B cell (primary cell): Measurements from ENCODE around the gene AKT1. TPM values are rescaled to one million over a fixed set of nuclear protein-coding genes. Genes with fewer than 3 reads are reported as not detected.

Experiments used
- ATAC-seq: fragments of 200-7000 bp; cut with Tn5 transposase; one replicate; pipeline ENCODE4 v1.10.0; 2021; ENCODE audit warnings: low read depth, mild to moderate bottlenecking, moderate number of reproducible peaks, moderate library complexity
- CTCF ChIA-PET: fragments of 350-600 bp; sonication (Branson Sonifier 250); formaldehyde crosslinking; loops from one replicate; lab custom pipeline; 2021; ENCODE audit warnings: antibody characterized with exemption, inconsistent platforms; lab: Charles Lee
- POLR2A ChIA-PET: fragments of 350-600 bp; sonication (Branson Sonifier 250); formaldehyde crosslinking; loops from one replicate; lab custom pipeline; 2021; ENCODE audit warnings: antibody characterized with exemption; lab: Charles Lee
- DNase-seq: peaks from one replicate; pipeline ENCODE4 v3.0.0; 2013
- H2AFZ ChIP-seq: 2 replicates; pipeline ENCODE4 v1.6.1; 2012; ENCODE audit warnings: mild to moderate bottlenecking, low read depth, low read length; ENCODE audit not compliant: insufficient read depth, poor library complexity, severe bottlenecking
- H3K27ac ChIP-seq, 2 donors: 1 replicate in 1 of 2; 2 replicates in 1 of 2; pipeline ENCODE4 v1.5.1; 2012 to 2013; ENCODE audit warnings: low read length in 2 of 2, mild to moderate bottlenecking in 2 of 2, moderate library complexity in 1 of 2
- H3K27me3 ChIP-seq, 4 experiments: fragments of 200-600 bp in 1 of 4; sonication (generic) in 1 of 4; replicated peaks in 1 of 4; 1 replicate in 2 of 4; 2 replicates in 2 of 4; pipeline versions ENCODE4 v1.6.1 to v1.7.0; 2013 to 2016; ENCODE audit warnings: low read length in 3 of 4, mild to moderate bottlenecking in 2 of 4, mixed read lengths in 1 of 4, moderate library complexity in 1 of 4; ENCODE audit not compliant: insufficient read depth in 4 of 4, control insufficient read depth in 3 of 4; ENCODE audit errors: control extremely low read depth in 1 of 4
- H3K36me3 ChIP-seq, 2 experiments: replicated peaks in 1 of 2; 1 replicate in 1 of 2; 2 replicates in 1 of 2; pipeline versions ENCODE4 v1.6.1 to v1.7.1; 2013; ENCODE audit warnings: low read length in 1 of 2; ENCODE audit not compliant: insufficient read depth in 2 of 2, control insufficient read depth in 1 of 2; ENCODE audit errors: control extremely low read depth in 1 of 2, extremely low read depth in 1 of 2
- H3K4me1 ChIP-seq, 2 donors: fragments of 200-600 bp in 1 of 2; sonication (generic) in 1 of 2; 1 replicate in 1 of 2; 2 replicates in 1 of 2; pipeline versions ENCODE4 v1.5.1 to v1.6.1; 2013 to 2017; ENCODE audit warnings: low read length in 2 of 2; ENCODE audit not compliant: control insufficient read depth in 2 of 2, insufficient read depth in 2 of 2
- H3K4me2 ChIP-seq: replicated peaks from 2 replicates; pipeline ENCODE3; 2012; ENCODE audit warnings: mild to moderate bottlenecking, low read depth, low read length; ENCODE audit not compliant: poor library complexity, severe bottlenecking
- H3K4me3 ChIP-seq, 5 experiments: fragments of 200-600 bp in 1 of 5; sonication (generic) in 1 of 5; 1 replicate in 3 of 5; 2 replicates in 2 of 5; pipeline versions ENCODE4 v1.5.1 to v1.7.0; 2011 to 2016; ENCODE audit warnings: low read length in 4 of 5, mild to moderate bottlenecking in 4 of 5, low read depth in 2 of 5, control low read depth in 1 of 5, moderate library complexity in 1 of 5; ENCODE audit not compliant: insufficient read depth in 1 of 5; ENCODE audit errors: control extremely low read depth in 1 of 5, extremely low read depth in 1 of 5
- H3K79me2 ChIP-seq: fragments of 200-600 bp; sonication (generic); one replicate; pipeline ENCODE4 v1.6.0; 2016; ENCODE audit warnings: low read length; ENCODE audit not compliant: control insufficient read depth, insufficient read depth
- H3K9ac ChIP-seq: fragments of 200-600 bp; sonication (generic); 2 replicates; pipeline ENCODE4 v1.6.1; 2017; ENCODE audit warnings: mild to moderate bottlenecking, low read length, moderate library complexity
- H3K9me3 ChIP-seq, 3 donors: one replicate each; pipeline versions ENCODE4 v1.6.1 to v1.7.1; 2013; ENCODE audit warnings: low read length in 2 of 3; ENCODE audit not compliant: control insufficient read depth in 2 of 3, insufficient read depth in 1 of 3; ENCODE audit errors: control extremely low read depth in 1 of 3
- H4K20me1 ChIP-seq: 2 replicates; pipeline ENCODE4 v1.6.0; 2012; ENCODE audit warnings: mild to moderate bottlenecking, low read length; ENCODE audit not compliant: insufficient read depth, control insufficient read depth, poor library complexity, severe bottlenecking
- H3K27ac Mint-ChIP-seq: one replicate; pipeline ENCODE4 v1.8.0; 2021; ENCODE audit warnings: mixed read lengths
- H3K27me3 Mint-ChIP-seq: one replicate; pipeline ENCODE4 v1.8.0; 2021; ENCODE audit warnings: mixed read lengths
- H3K4me1 Mint-ChIP-seq: one replicate; pipeline ENCODE4 v1.8.0; 2021; ENCODE audit warnings: mixed read lengths
- H3K4me3 Mint-ChIP-seq: one replicate; pipeline ENCODE4 v1.8.0; 2021; ENCODE audit warnings: mixed read lengths
- H3K9me3 Mint-ChIP-seq: one replicate; pipeline ENCODE4 v1.8.0; 2022; ENCODE audit warnings: mixed read lengths; ENCODE audit not compliant: insufficient read depth
- CTCF ChIP-seq: fragments of 200-600 bp; IDR thresholded peaks from one replicate; pipeline ENCODE4 v1.8.0; 2022; ENCODE audit warnings: antibody characterized with exemption, mild to moderate bottlenecking
- EZH2 ChIP-seq: IDR thresholded peaks from 2 replicates; pipeline ENCODE4 v1.6.1; 2012; ENCODE audit warnings: borderline replicate concordance, low read depth, mild to moderate bottlenecking, moderate library complexity, low read length; ENCODE audit not compliant: insufficient read depth, poor library complexity, severe bottlenecking
- WGBS: methylation state at CpG from one replicate; pipeline ENCODE4 v1.1.5; 2013; ENCODE audit warnings: missing lambda C conversion rate; ENCODE audit not compliant: insufficient coverage; 5-methylcytosine and 5-hydroxymethylcytosine counted together
- intact Hi-C: fragments of 100-400 bp; cut with micrococcal nuclease; formaldehyde crosslinking; loops from one replicate; pipeline ENCODE4 v1.10.0; 2022
- polyA plus RNA-seq: library from polyadenylated mRNA; depleted of rRNA; stranded (reverse); fragments of >200 nt; gene quantifications from 2 replicates; pipeline ENCODE4 v1.2.3, GENCODE V29; 2012
- total RNA-seq, 2 donors: library from RNA; stranded (reverse); fragments of 120-200 nt in 1 of 2; gene quantifications; 1 replicate in 1 of 2; 2 replicates in 1 of 2; pipeline versions ENCODE4 v1.2.3 to v1.2.4, GENCODE V29; 2013 to 2022

Gene AKT1
- total and polyA plus RNA-seq, 2 donors (not counting 1 experiment from before 2014, with no cell fraction given), result 71.1 to 90.1 TPM

DNA sequence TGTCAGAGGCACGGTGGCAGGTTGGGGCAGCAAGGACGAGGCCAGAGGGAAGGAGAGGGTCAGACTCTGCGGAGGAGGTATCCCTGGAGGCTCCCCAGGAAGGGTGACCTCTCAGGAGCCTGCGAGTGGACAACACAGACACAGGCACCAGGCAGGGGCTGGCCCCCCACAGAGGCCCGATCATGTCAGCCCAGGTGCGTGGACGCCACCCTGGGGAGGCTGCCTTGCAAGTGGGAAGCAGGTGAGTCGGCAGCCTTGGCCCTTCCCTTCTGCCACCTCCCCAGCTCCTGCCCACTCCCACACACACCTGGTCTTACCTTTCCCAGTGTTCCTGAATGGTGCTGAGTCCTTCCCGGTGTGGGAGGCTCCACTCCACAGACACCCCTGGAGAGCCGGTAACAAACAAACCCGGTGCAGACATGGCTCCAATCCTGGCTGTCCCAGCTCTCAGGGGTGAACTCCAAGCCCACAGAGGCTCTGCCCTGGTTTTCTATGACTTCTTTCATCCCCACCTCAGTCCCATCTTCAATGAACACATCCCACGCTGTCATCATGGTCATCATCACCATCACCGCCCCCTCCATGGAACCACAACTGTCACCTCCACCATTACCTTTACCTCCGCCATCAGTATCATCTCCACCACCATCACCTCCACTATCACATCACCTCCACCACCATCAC, 10.5 kb upstream of the AKT1 start:
- POLR2A ChIA-PET, result no interaction called here
- Histone ChIP-seq H3K4me3 (no peak overlapping the region), H3K27me3 (no peaks in the 10 kb centered on the region), H4K20me1 (peaks cover 31% of the 10 kb centered on the region), H3K36me3 (no peaks in the 10 kb centered on the region), H2AFZ (no peak overlapping the region), H3K27ac (no peak overlapping the region), H3K9me3 (no peaks in the 10 kb centered on the region), H3K79me2 (peaks cover 14% of the 10 kb centered on the region), H3K4me2 (no peak overlapping the region), H3K4me1 (peaks cover 13 to 28% of the 10 kb centered on the region in 2 donors), H3K9ac (no peak overlapping the region)
- CTCF ChIA-PET, result no interaction called here
- Mint-ChIP-seq H3K27ac (no peak overlapping the region), H3K4me3 (no peak overlapping the region), H3K4me1 (peaks cover 17% of the 10 kb centered on the region), H3K9me3 (no peaks in the 10 kb centered on the region), H3K27me3 (no peaks in the 10 kb centered on the region)
- WGBS, result 92% methylated on average over 13 of the region's 14 CpGs
- TF ChIP-seq CTCF (no peak), EZH2 (no peak)
- ATAC-seq, result no peak
- intact Hi-C loops, result no loop called here
- no peak for DNase-seq

- Histone ChIP-seq H3K4me3 (no peak overlapping the region), H3K9me3 (no peaks in the 10 kb centered on the region), H3K27me3 (no peaks in the 10 kb centered on the region), H3K4me1 (peaks cover 13 to 28% of the 10 kb centered on the region in 2 donors), H3K4me2 (no peak overlapping the region), H3K79me2 (peaks cover 10% of the 10 kb centered on the region), H3K27ac (no peak overlapping the region), H4K20me1 (peaks cover 31% of the 10 kb centered on the region), H3K36me3 (no peaks in the 10 kb centered on the region), H3K9ac (no peak overlapping the region), H2AFZ (no peak overlapping the region)
- Mint-ChIP-seq H3K27me3 (no peaks in the 10 kb centered on the region), H3K9me3 (no peaks in the 10 kb centered on the region), H3K4me1 (peaks cover 17% of the 10 kb centered on the region), H3K4me3 (no peak overlapping the region), H3K27ac (no peak overlapping the region)
- TF ChIP-seq EZH2 (no peak), CTCF (no peak)
- ChIA-PET POLR2A (interaction anchor here (0.6 kb wide), 1 partner anchor 21 kb away, joined by 4 read pairs; no protein-coding TSS in a partner anchor), CTCF (no interaction called here)
- intact Hi-C loops, result no loop called here
- 44% methylated on average over 3 of the region's 3 CpGs for WGBS
- no peak for DNase-seq
- ATAC-seq, result no peak
Measured at GRCh38 chr14:104805326-104805678, 9.8 kb upstream of the AKT1 start.
